Superior temporal gyrus (tissue), 1 donor: Measurements from ENCODE around the gene FOXC1.

Experiments used
- DNase-seq: peaks from one replicate; pipeline ENCODE4 v3.0.0-alpha.2; 2016; ENCODE audit errors: extremely low spot score

The FOXC1 gene

DNA sequence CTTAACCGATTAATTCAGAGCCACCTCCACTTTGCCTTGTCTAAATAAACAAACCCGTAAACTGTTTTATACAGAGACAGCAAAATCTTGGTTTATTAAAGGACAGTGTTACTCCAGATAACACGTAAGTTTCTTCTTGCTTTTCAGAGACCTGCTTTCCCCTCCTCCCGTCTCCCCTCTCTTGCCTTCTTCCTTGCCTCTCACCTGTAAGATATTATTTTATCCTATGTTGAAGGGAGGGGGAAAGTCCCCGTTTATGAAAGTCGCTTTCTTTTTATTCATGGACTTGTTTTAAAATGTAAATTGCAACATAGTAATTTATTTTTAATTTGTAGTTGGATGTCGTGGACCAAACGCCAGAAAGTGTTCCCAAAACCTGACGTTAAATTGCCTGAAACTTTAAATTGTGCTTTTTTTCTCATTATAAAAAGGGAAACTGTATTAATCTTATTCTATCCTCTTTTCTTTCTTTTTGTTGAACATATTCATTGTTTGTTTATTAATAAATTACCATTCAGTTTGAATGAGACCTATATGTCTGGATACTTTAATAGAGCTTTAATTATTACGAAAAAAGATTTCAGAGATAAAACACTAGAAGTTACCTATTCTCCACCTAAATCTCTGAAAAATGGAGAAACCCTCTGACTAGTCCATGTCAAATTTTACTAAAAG is 2.7 kb downstream of the FOXC1 start:
- peak; percentile 27 for DNase-seq

DNA sequence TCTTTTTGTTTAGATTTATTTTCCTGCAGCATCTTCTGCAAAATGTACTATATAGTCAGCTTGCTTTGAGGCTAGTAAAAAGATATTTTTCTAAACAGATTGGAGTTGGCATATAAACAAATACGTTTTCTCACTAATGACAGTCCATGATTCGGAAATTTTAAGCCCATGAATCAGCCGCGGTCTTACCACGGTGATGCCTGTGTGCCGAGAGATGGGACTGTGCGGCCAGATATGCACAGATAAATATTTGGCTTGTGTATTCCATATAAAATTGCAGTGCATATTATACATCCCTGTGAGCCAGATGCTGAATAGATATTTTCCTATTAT is 3.2 kb downstream of the FOXC1 start:
- DNase-seq = no peak

DNA sequence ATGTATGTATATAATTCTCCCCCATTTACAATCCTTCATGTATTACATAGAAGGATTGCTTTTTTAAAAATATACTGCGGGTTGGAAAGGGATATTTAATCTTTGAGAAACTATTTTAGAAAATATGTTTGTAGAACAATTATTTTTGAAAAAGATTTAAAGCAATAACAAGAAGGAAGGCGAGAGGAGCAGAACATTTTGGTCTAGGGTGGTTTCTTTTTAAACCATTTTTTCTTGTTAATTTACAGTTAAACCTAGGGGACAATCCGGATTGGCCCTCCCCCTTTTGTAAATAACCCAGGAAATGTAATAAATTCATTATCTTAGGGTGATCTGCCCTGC is 3.6 kb downstream of the FOXC1 start:
- DNase-seq = no peak

DNA sequence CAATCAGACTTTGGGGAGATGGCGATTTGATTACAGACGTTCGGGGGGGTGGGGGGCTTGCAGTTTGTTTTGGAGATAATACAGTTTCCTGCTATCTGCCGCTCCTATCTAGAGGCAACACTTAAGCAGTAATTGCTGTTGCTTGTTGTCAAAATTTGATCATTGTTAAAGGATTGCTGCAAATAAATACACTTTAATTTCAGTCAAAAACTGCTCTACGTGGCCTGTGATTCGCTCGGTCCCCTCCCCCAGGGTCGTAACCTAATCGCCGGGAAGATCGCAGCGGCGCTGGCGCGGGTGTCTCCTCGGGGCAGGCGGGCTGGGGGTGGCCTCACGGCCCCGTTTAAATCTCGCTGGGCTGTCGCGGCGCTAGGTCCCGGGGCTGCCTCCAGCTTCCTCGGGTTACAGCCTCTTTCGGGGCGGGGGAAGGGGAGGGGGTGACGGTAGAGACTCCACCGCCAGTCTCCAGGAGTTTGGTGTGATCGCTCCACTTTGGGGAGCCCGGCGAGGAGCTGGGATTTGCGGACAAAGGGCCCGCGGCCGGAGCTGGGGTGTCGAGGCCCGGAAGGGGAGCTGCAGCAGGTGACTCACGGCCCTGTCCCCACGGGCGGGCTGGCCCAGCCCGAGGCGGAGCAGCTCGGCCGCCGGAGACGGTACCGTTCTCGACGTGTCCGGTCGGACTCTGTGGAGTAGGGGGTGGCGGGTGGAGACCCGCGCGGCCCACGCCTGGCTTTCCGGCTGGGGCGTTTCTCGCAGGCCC is 4.2 kb downstream of the FOXC1 start:
- DNase-seq = no peak

DNA sequence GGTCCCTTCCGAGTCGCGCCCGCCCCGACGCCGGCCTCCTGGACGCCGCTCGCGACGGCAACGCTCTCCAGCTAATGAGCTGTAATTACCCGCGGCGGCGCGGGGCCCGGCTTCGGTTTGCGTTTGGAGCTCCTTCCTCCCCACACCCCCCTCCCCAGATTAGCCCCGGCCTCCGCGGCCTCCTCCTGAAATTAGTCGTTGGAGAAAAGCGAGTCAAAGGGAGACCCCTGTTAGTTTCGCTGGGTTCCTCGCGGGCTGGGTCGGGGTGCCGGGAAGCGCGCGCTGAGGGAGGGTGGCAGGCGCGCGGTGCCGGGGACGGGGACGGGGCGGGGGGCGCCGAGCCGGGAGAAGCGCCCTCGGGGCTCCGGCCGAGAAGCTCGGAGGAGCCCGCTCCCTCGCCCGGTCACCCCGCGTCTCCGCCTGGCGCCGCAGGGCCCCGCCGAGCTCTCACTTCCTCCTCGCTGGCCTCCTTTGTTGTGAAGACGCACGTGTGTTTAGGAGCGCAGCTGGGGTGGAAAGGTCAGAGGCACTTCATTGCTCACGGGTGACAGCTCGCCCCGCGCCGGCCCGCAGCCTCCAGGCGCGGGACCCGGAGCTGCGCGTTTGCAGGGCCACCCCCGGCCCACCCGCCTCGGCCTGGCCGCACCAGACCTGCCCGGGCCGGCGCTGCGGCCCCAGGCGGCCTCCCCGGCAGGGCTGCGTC is 4.9 kb downstream of the FOXC1 start:
- DNase-seq = no peak

DNA sequence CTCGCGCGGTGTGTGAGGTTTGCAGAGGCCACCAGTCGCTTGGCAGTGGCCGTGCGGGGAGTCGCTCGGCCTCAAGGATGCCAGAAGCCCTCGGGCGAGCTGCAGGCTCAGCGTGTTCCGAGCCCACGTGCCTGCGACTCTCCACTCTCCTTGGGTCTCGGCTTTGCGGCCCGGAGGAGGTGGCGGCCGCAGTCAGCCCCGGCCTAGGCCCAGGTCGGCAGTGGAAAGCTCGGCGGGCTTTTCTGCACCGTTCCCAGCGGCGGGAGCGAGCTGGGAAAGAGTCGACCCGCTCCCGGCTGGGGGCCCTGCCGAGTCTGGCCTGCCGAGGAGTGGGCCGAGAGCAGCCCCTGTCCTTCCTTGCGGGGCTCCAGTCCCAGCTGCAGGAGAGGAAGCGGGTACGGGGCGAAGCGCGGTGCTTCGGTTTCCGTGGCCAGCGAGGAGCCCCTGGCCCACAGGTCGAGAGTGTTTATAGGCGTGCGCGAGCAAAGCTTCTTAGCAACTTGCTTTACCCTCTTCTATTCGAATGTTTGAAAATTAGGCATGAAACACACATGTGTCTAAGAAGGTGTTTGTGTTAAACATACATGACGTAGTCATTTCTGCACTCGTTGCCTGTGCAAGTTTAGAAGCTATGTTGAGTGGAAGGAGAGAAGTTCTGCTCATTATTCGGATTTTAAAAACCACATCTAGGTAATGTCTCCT is 5.6 kb downstream of the FOXC1 start:
- DNase-seq = no peak

DNA sequence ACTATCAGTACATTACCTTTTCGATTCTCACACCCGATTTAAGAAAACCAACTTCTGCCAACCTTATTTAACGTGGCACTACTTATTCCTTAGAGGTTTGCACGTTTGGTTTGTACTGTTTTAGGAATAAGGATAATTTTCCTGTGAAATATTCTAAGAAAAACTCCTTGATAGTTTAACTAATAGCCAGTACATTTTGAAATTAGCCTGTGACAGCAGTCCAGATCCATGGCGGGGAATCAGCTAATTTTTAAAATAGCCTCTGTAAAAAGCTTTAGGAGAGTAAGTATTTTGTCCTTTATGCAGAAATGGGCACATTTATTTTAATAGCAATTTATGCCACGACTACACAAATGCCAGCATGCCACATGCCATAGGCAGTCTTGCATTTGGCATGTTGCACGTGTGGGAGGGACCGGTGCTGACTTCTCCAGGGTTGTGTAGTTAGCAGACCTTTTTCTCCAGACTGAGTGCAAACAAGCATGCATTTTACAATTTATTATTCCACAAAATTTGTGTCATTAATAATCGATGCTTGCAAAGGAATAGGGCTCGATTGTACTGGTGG is 6.2 kb downstream of the FOXC1 start:
- no peak for DNase-seq

DNA sequence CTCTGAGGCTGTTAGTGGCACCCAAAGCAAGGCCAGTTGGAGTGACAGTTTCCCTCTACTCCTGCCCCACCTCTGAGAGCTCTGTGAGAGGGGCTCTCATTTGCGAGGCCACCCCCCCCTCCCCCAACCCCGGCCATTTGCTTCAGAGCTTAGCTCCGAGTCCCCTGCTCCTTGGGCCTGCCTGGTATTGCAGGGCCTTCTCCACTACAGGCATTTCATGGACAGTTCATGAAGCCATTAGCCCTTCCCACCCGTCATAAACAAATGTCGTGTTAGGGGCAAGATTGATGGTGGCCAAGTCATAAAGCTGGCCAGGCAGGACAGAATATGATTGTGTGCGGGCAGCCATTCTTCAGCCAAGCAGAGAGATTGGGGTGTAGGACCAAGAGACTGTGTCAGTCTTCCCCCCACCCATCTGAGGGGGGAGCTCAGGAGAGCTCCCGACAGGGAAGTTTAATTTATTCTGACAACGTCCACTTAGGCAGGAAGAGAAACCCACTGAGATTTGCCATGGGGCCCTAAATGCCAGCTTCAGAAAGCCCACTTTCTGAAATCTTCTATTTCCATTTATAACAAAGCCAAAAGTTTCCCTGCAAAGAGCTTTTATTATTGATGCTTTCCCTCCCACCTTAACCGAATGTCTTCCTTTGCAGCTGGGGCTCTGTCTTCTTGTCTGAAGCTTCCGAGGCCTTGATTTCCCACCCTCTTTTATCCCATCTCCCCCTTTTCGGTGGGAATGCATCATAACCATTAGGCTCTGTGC is 7.2 kb downstream of the FOXC1 start:
- no peak for DNase-seq

DNA sequence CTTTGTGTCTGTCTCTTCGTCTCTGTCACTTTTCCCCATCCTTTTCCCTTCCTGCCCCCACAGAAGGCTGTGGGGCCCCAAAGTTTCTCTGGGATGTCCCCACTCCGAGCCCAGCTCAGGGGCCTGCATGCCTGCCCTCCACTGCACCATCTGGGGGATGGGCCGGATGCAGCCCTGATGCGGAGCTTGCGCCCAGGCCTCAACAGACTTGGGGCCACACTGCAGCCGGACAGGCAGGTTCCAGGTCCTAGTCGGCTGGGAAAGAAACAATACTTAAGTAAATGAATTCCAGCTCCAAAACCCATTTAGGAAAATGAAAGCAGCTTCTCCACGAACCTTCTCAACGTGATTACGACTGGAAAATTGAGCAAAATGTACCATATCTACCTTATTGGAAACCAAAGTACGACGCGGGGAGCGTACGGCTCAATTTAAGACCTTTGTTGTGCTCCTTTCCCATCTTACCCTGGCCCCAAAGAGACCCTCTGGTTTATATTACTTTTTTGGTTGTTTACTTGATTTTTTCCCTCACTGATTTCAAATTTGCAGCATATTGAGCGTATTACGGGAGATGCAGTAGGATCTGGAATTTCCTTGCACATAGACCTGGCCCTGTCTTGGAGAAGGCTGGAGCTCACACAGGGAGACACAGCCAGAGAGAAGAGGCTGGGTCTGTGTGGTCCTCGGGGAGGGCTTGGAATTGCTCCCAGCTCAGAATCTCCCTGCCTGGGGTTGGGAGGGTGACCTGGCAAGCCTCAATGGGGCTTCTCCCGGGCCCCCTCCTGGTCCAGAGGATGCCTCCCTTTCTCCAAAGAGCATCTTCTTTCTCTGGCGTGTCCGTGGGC is 8.0 kb downstream of the FOXC1 start:
- DNase-seq = no peak

DNA sequence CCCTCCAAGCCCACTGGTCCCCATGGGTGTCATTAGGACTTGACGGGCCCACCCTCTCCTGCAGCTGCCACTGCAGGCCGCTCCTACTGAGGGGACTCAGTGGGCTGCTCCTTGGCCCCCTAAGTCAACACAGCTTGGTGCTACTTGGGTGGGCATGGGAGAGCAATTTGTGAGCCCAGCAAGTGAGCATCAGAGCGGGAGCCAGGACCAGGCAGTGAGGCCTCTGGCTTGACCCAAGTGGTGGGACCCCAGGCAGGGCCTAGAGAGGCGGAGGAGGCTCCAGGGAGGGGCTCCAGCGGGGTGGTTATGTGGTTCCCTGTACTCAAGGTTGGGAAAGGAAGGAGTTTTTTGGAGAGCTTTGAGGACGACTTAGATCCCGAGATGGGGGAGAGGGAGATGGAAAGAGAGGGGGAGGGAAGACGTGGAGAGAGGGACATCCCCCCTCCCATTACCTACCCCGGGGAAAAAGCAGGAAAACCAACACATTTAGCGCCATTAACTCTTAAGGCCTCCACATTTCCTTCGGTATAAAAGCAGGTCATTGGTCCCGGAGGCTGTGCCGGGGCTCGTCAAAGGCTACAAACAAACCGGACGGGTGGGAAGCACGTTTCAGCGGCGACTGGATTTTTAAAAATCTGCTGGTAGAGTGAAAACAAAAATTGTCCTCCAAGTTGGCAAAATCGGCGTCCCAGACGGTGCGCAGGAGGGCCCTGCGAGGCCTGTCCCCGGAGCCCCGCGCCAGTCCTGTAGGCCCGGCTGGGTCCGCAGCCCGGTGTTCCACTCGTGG is 8.8 kb downstream of the FOXC1 start:
- no peak for DNase-seq

DNA sequence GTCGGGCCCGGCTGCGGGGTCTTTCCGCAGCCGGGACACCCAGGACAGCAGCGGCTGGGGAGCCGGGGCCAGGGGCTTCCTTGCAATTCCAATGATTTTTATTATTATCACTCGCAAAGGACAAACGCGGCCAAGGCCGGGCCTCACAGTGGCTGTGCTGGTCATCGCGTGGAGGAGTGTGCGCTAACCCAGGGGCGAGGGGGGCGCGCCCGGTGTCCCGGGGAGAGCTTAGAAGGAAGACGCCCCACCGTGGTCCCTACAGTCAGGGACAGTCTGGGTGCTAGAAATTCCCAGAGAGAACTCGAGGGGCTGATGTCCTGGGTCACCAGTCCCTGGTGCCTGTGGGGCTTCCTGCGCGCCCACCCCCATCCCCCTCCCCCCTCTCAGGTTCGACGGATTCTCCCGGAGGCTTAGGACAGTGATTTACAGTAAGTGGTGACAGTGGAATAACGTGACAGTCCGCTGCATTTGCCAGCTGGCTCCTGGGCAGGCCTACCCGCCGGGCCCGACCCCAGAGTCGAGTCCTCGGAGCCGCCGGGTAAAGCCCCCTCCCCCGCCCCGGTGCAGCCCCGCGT is 9.5 kb downstream of the FOXC1 start:
- no peak for DNase-seq

DNA sequence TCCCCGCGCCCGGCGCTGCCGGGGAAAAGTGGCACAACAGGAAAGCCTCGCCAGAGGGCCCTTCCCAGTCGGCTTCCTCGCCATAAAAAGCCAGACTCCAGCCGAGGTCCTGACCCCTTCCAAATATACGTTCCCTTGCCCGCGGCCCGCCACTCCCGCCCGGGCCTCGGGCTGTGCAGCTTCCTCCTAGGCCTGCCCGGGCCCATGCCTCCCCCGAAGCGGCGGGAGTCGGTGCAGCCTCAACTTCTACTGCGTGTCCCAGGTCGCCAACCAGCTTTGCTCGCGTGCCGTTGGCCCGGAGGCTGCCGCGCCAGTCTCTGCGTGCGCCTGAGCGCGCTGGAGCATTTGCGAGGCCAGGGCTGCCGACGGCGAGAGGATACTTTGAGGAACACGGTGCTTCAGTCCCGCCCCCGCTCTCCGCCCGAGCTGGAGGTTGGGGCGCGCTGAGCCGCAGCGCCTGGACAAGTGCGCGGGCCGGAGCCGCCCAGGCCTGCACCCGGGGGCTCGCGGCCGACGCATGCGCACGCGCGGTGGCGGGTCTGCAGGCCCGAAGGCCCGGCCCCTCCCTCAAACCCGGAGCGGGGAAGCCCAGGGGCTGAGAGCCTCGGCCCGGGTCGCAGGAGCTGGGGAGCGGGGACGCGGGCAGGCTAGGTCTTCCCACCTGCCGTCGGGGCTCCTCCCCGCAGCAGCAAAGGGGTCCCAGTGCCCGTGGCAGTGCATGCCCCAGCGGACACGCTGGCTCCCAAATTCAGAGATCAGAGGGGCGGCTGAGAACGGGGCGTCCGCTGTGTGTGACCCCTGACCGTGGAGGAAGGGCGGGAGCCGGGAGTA is 10.2 kb downstream of the FOXC1 start:
- DNase-seq = no peak

DNA sequence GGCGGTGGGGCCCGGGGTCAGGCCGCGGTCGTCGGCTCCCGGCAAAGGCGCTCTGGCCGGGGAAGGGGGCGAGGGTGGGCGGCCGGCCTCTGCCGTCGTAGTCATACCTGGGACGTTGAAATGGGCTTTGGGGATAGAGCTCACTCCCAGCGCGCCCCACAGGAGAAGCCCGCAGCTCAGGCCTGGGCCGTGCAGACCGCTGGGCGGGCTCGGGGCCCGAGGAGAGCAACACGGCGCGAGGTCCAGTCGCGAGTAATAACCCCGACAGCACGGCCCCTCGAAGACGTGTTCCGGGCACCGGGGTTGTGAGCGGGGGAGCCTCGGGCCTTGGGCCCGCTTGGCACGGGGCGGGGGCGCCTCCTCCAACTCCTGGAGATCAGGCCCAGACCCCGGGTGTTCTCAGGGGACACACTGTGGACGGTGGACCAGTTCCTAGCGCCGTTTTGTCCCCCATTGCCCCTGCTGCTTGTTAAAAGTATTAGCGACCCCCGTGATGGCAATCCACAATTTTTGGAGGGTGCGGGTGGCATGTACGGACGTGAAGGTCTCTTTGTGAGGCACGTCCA is 10.9 kb downstream of the FOXC1 start:
- DNase-seq = no peak

DNA sequence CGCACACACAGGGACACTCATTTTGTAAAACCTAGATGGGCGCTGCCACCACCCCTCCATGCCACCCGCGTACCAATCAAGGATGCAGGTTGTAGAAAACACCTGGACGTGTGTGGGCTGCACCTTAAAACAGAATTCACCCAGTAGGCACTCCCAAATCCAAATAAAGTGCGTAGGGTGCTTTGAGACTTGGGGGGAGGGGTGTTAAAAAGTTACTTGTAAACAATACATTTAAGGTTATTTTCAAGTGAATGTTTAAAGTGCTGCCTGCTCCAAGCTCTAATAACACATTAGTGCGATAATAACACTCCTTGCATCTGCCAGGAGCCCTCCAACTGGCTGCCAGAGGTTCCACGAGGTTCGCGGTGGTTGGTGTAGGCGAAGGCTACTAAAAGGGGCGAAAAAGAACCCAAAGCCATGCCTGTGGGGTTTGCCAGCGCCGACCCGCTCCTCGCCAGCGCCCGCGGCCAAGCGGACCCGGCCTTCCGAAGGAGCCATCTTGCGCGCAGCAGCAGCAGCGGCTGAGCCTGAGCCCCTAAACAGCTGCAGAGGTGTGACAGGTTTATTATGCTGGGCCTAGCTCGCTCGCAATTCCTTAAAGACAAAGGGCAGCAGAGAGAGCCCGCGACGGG is 11.5 kb downstream of the FOXC1 start:
- DNase-seq = no peak

DNA sequence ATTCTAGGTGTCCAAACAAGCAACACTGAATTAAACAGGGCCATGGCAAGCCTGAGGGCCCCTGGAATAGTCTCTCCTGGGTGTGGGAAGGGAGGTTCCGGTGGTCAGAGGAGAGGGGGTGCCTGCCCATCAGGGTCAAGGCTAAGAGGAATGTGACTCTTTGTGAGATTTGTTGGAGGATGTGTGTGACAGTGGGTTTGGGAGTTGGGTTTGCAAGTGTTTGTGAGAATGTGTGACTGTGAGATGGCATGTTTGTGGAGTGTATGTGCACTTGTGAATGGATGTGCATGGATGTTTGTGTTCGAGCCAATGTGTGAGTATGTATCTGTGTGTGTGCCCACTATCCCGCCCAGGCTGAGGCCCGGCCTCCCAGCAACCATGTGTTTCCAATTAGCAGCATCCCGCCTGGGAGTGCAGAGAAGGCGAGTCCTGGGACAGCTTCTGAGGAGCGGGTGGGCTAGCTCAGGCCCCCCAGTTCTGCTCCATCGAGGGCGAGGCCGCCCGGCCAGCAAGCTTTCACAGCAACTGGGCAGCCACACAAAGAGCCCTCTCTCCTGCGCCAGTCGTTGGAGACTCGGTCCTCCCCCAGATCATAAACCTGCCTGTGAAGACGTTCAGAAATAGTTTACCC is 12.6 kb downstream of the FOXC1 start:
- no peak for DNase-seq

DNA sequence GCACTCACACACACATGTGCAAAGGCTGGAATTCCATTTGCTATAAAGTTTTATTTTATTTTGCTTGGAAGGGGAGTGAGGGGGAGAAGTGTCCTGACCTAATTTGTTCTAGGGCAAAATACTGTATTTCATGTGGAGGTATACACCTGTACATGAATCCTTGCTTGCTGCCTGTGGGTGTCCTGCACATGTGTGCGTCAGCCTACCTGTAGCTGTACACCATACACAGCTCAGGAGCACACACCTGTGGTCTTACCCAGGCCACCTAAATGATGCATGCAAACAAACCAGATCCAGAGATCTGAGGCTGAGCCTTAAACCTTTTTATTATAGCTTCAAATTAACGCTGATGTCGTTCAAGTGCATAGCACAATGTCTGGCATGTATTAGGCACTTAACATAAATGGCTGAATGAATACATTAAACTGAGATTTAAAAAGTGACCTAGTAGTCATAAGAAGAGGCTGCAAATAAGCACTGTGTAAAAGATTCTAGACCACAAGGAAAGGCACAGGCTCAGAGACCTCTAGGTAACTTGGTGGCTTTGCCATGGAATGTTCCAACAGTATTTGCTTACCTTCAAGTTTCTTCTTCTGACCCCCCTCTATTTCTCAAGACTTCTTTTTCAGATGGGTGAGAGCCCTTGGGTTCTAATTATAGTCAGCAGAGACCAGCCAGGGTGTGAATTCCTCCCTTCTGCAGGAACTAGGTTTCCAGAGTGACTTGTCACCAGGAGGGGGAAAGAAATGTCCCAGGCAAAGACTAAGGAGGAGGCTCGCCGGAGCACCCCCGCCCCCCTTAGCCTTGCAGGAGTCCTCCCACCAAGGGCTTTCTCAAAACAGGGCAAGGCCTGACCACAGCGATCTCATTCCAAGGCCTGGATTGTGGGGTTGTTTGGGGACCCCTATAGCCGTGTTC is 13.4 kb downstream of the FOXC1 start:
- DNase-seq = no peak
